Heart right ventricle (tissue), 16 donors: Measurements from ENCODE around the gene USP9X. TPM values are rescaled to one million over a fixed set of nuclear protein-coding genes. Genes with fewer than 3 reads are reported as not detected.
"Not testable (repeated sequence)": the region's sequence is repeated elsewhere in the genome, so short reads cannot be mapped to it uniquely, and the experiment has no call there.

Experiments used
- ATAC-seq, 8 donors: fragments of 200-7000 bp; cut with Tn5 transposase; one replicate each; pipeline ENCODE4 v1.9.1; 2020; ENCODE audit warnings: mild to moderate bottlenecking in 8 of 8, moderate library complexity in 8 of 8, moderate number of reproducible peaks in 1 of 8
- DNase-seq, 2 donors: peaks; one replicate each; pipeline ENCODE4 v3.0.0-alpha.2; 2020
- H3K27ac ChIP-seq, 10 donors: fragments of 200-600 bp; sonication (generic) in 2 of 10; one replicate each; pipeline versions ENCODE4 v1.5.0 to v1.8.0; 2020 to 2022; ENCODE audit warnings: mild to moderate bottlenecking in 3 of 10
- H3K27me3 ChIP-seq, 7 donors: fragments of 200-600 bp; one replicate each; pipeline ENCODE4 v1.8.0; 2021 to 2022; ENCODE audit warnings: mild to moderate bottlenecking in 2 of 7
- H3K36me3 ChIP-seq, 9 donors: fragments of 200-600 bp; sonication (generic) in 1 of 9; one replicate each; pipeline versions ENCODE4 v1.5.0 to v1.8.0; 2020 to 2022; ENCODE audit warnings: mild to moderate bottlenecking in 2 of 9
- H3K4me1 ChIP-seq, 9 donors: fragments of 200-600 bp; sonication (generic) in 1 of 9; one replicate each; pipeline versions ENCODE4 v1.5.0 to v1.8.0; 2020 to 2022; ENCODE audit warnings: mild to moderate bottlenecking in 4 of 9
- H3K4me3 ChIP-seq, 10 donors: fragments of 200-600 bp; sonication (generic) in 2 of 10; one replicate each; pipeline versions ENCODE4 v1.5.0 to v1.8.0; 2020 to 2022; ENCODE audit warnings: mild to moderate bottlenecking in 7 of 10, moderate library complexity in 2 of 10
- H3K9me3 ChIP-seq, 11 donors: fragments of 200-600 bp in 10 of 11; sonication (generic) in 2 of 11; one replicate each; pipeline versions ENCODE4 v1.5.0 to v1.8.0; 2013 to 2022; ENCODE audit warnings: mild to moderate bottlenecking in 2 of 11, control low read depth in 1 of 11, moderate library complexity in 1 of 11
- CTCF ChIP-seq, 9 donors: fragments of 200-600 bp; sonication (generic) in 2 of 9; IDR thresholded peaks; one replicate each; pipeline versions ENCODE4 v1.5.0 to v1.8.0; 2021 to 2022; ENCODE audit warnings: antibody characterized with exemption in 9 of 9, mild to moderate bottlenecking in 5 of 9, moderate library complexity in 1 of 9
- WGBS, 2 donors: extraction: QIAGEN DNeasy Blood & Tissue Kit; methylation state at CpG; one replicate each; pipeline ENCODE4 v1.1.7; 2013; ENCODE audit warnings: inconsistent platforms in 1 of 2; 5-methylcytosine and 5-hydroxymethylcytosine counted together
- intact Hi-C, 10 donors: fragments of 100-400 bp; cut with DNase I; formaldehyde crosslinking; loops; one replicate each; pipeline versions ENCODE4 v1.11.1 to v1.14.2; 2022
- polyA plus RNA-seq, 2 donors: library from polyadenylated mRNA; stranded (reverse); fragments of 200-250 nt; gene quantifications; one replicate each; pipeline ENCODE4 v1.2.3, GENCODE V29; 2013
- total RNA-seq, 10 donors: library from RNA; stranded (reverse); fragmentation: NEBNext Ultra II Directional in 3 of 10; extraction: Animal tissue kit (Norgen Biotek cat#: 25700) in 3 of 10; gene quantifications; one replicate each; pipeline versions ENCODE4 v1.2.1 to v1.2.4, GENCODE V29; 2021 to 2023
- donor health status: Arrhythmogenic right ventricular cardiomyopathy.
- donor health status: ischemic (EF 13 %, LVEDD 7.1; RV severe dilation, severe dysfunction).
- donor health status: healthy with polysubstance abuse.
- donor health status: DM: no; HTN: yes; CAD: no.
- donor health status: DM: no; HTN: no; CAD: no.
- donor health status: ischemic (EF 25% LVEDD 6.9; RV normal size, moderate dysfunction).
- donor health status: ischemic (EF 25% LVEDD 5.7; RV mildly dilated, moderate dysfunction).
- donor health status: healthy.
- donor health status: DM: yes; HTN: yes; CAD: no.
- donor health status: Ischemic cardiomyopathy.
- donor health status: ischemic (EF 35%, LVEDD 5.7; RV mildly dilated, moderate dysfunction).
- donor health status: nonischemic (EF 11% LVEDD 7.7; RV severe dilation, severe dysfunction).
- donor health status: DM: yes; HTN: yes; CAD: no.
- donor health status: PGD.
- donor health status: ischemic (EF 29% LVEDD 5.4; RV normal size, mild dysfunction).
- donor health status: nonischemic (EF 23%, LVEDD 6.1; RV moderate dilation, normal function).

USP9X gene
- total and polyA plus RNA-seq, 12 donors = 9.0 to 81.3 (median 64.6) TPM

DNA sequence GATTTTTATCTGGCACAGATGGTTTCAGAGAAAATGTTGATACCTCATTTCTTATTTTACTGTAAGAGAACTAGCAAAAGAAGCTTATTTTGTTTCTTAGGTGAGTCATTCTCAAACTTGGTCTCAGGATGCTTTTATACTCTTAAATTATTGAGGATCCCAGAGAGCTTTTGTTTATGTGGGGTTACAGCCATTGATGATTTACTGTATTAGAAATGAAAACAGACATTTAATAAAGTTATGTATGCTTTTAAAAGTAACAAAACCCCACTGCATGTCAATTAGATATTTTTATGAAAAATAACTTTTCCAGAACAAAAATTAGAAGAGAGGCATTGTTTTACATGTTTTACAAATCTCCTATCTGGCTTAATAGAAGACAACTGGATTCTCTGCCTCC lies 12.1 kb downstream of the USP9X start:
- Histone ChIP-seq H3K4me1 (peaks cover 0 to 56% (median 34%) of the 10 kb centered on the region in 9 donors), H3K27ac (no peak overlapping the region), H3K36me3 (no peaks in the 10 kb centered on the region), H3K9me3 (no peaks in the 10 kb centered on the region), H3K4me3 (no peak overlapping the region), H3K27me3 (peaks cover 0 to 32% (median 0%) of the 10 kb centered on the region in 7 donors)
- no peak for DNase-seq
- no peak for TF ChIP-seq CTCF (IDR thresholded peaks at IDR 0.05)
- intact Hi-C loops = no loop called here
- ATAC-seq = no peak

- Histone ChIP-seq H3K4me3 (no peak overlapping the region), H3K27ac (no peak overlapping the region), H3K27me3 (peaks cover 0 to 14% (median 0%) of the 10 kb centered on the region in 7 donors), H3K4me1 (peaks cover 0 to 58% (median 26%) of the 10 kb centered on the region in 9 donors), H3K9me3 (no peaks in the 10 kb centered on the region), H3K36me3 (no peaks in the 10 kb centered on the region)
- ATAC-seq (no peak), DNase-seq (no peak)
- TF ChIP-seq CTCF (IDR thresholded peaks at IDR 0.05) = no peak
- WGBS, 2 donors = 60 to 78% methylated on average over 3 of the region's 3 CpGs
- intact Hi-C loops = no loop called here
These were observed 15.0 kb downstream of the USP9X start for GRCh38 chrX:41100200-41100599.

- intact Hi-C loops = no loop called here
- no peak for TF ChIP-seq CTCF (IDR thresholded peaks at IDR 0.05)
These were observed 15.6 kb downstream of the USP9X start for GRCh38 chrX:41100819-41101218.

GRCh38 chrX:41105005-41105404 lies 19.8 kb downstream of the USP9X start:
- no peak overlapping the region for H3K4me3 ChIP-seq
- no peak for TF ChIP-seq CTCF (IDR thresholded peaks at IDR 0.05)
- ATAC-seq = no peak
- H3K36me3 ChIP-seq = no peaks in the 10 kb centered on the region
- H3K9me3 ChIP-seq = peaks cover 0 to 6% (median 0%) of the 10 kb centered on the region in 11 donors
- peaks cover 0 to 51% (median 26%) of the 10 kb centered on the region in 9 donors for H3K4me1 ChIP-seq
- WGBS, 2 donors = 77 to 84% methylated on average over 2 of the region's 2 CpGs
- no peaks in the 10 kb centered on the region for H3K27me3 ChIP-seq
- DNase-seq = no peak
- intact Hi-C loops = no loop called here
- H3K27ac ChIP-seq = no peak overlapping the region

More at GRCh38 chrX:41100819-41101218, 15.6 kb downstream of the USP9X start:
- WGBS, 2 donors = 95 to 96% methylated on average over 4 of the region's 4 CpGs
- Histone ChIP-seq H3K9me3 (no peaks in the 10 kb centered on the region), H3K27ac (no peak overlapping the region), H3K36me3 (no peaks in the 10 kb centered on the region), H3K4me3 (no peak overlapping the region), H3K4me1 (peaks cover 0 to 52% (median 26%) of the 10 kb centered on the region in 9 donors), H3K27me3 (peaks cover 0 to 7% (median 0%) of the 10 kb centered on the region in 7 donors)
- ATAC-seq = no peak
- DNase-seq = no peak

DNA sequence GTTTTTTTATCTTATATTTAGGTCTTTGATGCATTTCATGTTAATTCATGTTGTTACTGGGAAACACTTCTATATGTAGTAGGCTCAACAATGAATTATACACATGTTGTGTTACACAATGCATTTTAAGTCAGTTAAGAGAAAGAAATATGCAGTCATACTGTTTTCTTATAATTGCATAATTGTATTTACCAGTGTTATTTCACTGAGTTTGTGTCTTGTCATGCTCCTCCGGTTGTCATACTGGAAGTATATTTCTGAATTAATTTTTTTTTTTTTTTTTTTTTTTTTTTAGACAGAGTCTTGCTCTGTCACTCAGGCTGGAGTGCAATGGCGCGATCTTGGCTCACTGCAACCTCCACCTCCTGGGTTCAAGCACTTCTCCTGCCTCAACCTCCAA lies 21.0 kb downstream of the USP9X start:
- H3K27ac ChIP-seq, intact Hi-C loops, H3K9me3 ChIP-seq, H3K27me3 ChIP-seq, ATAC-seq, DNase-seq, H3K36me3 ChIP-seq, H3K4me3 ChIP-seq: not testable (repeated sequence)
- peaks cover 0 to 58% (median 27%) of the 10 kb centered on the region in 9 donors for H3K4me1 ChIP-seq
- 82 to 89% methylated on average over 3 of the region's 3 CpGs for WGBS, 2 donors
